Smooth muscle cell (in vitro differentiated cells): ENCODE data around the gene DDX1. TPM values are rescaled to one million over a fixed set of nuclear protein-coding genes. Genes with fewer than 3 reads are reported as not detected.

Experiments used
- DNase-seq: peaks from one replicate; lab custom pipeline; 2025; ENCODE audit not compliant: unreplicated experiment; lab: John Stamatoyannopoulos, UW
- H2AFZ ChIP-seq: fragments of 200-600 bp; sonication (generic); 2 replicates; pipeline ENCODE4 v1.6.0; 2016; ENCODE audit warnings: antibody characterized with exemption, low read depth, mild to moderate bottlenecking
- H3F3A ChIP-seq: fragments of 200-600 bp; sonication (generic); 2 replicates; pipeline ENCODE4 v1.6.0; 2017; ENCODE audit warnings: antibody characterized with exemption, low read depth
- H3K27ac ChIP-seq: fragments of 200-600 bp; sonication (generic); 2 replicates; pipeline ENCODE4 v1.5.1; 2016; ENCODE audit warnings: low read depth, mild to moderate bottlenecking
- H3K27me3 ChIP-seq: fragments of 200-600 bp; sonication (generic); 2 replicates; pipeline ENCODE4 v1.6.1; 2016; ENCODE audit warnings: low read depth, mild to moderate bottlenecking
- H3K36me3 ChIP-seq: fragments of 200-600 bp; sonication (generic); 2 replicates; pipeline ENCODE4 v1.5.1; 2016; ENCODE audit warnings: low read depth
- H3K4me1 ChIP-seq: fragments of 200-600 bp; sonication (generic); 2 replicates; pipeline ENCODE4 v1.5.1; 2016; ENCODE audit warnings: low read depth
- H3K4me2 ChIP-seq: fragments of 200-600 bp; sonication (generic); 2 replicates; pipeline ENCODE4 v1.6.0; 2016; ENCODE audit warnings: mild to moderate bottlenecking
- H3K4me3 ChIP-seq: fragments of 200-600 bp; sonication (generic); 2 replicates; pipeline ENCODE4 v1.5.1; 2016; ENCODE audit warnings: mild to moderate bottlenecking
- H3K79me2 ChIP-seq: fragments of 200-600 bp; sonication (generic); 2 replicates; pipeline ENCODE4 v1.6.0; 2016; ENCODE audit warnings: low read depth, mild to moderate bottlenecking
- H3K9ac ChIP-seq: fragments of 200-600 bp; sonication (generic); 2 replicates; pipeline ENCODE4 v1.6.0; 2016; ENCODE audit warnings: low read depth
- H3K9me3 ChIP-seq: fragments of 200-600 bp; sonication (generic); replicated peaks from 2 replicates; pipeline ENCODE4 v1.5.1; 2016; ENCODE audit warnings: low read depth
- H4K20me1 ChIP-seq: fragments of 200-600 bp; sonication (generic); 2 replicates; pipeline ENCODE4 v1.6.0; 2016; ENCODE audit warnings: low read depth
- WGBS: methylation state at CpG from one replicate; pipeline ENCODE4 v1.1.7; 2016; ENCODE audit warnings: low lambda C conversion rate; 5-methylcytosine and 5-hydroxymethylcytosine counted together
- polyA plus RNA-seq: library from polyadenylated mRNA; unstranded; fragments of >200 nt; fragmentation: Nextera tagmentation; extraction: Ambion mirVana; gene quantifications from 2 replicates; pipeline ENCODE4 v1.2.1, GENCODE V29; 2016
- total RNA-seq: library from RNA; depleted of rRNA; stranded (reverse); fragments of >200 nt; gene quantifications from 2 replicates; pipeline ENCODE4 v1.2.3, GENCODE V29; 2014
- TF ChIP-seq, protein P1 (sequence below): fragments of 200-600 bp; sonication (generic); IDR thresholded peaks from 2 replicates; pipeline ENCODE4 v1.5.1; 2017; ENCODE audit warnings: borderline replicate concordance, mild to moderate bottlenecking, antibody characterized with exemption; ENCODE audit not compliant: insufficient read depth, poor library complexity, severe bottlenecking

DDX1 gene
- total and polyA plus RNA-seq, 2 experiments from 2014 or later: 71.3 to 78.7 TPM

DNA sequence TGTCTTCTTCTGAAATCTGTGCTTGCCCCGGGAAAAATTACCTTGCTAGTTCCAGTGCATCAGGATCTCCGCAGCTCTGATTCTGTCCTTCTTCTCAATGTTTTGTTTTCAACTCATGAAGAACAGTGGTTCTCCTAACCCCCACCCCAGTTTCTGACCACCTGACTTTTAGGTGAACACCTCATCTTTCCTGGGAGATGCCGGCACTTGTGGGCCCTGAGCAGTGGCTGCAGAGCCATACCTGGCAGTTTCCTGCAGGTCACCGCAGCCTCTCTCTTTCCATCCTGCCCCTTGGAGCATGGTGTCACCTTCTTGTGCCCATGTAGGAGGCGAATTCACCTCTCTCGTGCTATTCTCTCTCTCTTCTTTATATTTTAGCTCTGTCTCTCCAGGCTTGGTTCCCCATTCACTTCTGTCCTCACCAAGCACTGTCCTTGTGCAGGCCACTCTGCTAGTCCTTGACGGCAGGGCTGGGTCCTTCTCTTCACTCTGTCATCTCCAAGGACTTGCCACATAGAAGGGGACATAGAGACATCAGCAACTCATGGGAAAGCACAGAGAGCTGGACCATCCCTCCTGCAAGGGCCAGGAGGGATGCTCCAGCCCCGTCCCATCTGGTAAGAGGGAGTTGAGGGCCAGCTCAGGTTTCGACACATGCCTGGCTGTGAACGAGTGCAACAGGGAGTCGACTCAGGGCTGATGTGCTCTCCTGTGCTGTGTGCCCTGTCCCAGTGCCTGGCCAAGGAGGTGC lies 59.1 kb downstream of the DDX1 start:
- TF ChIP-seq, protein P1, sequence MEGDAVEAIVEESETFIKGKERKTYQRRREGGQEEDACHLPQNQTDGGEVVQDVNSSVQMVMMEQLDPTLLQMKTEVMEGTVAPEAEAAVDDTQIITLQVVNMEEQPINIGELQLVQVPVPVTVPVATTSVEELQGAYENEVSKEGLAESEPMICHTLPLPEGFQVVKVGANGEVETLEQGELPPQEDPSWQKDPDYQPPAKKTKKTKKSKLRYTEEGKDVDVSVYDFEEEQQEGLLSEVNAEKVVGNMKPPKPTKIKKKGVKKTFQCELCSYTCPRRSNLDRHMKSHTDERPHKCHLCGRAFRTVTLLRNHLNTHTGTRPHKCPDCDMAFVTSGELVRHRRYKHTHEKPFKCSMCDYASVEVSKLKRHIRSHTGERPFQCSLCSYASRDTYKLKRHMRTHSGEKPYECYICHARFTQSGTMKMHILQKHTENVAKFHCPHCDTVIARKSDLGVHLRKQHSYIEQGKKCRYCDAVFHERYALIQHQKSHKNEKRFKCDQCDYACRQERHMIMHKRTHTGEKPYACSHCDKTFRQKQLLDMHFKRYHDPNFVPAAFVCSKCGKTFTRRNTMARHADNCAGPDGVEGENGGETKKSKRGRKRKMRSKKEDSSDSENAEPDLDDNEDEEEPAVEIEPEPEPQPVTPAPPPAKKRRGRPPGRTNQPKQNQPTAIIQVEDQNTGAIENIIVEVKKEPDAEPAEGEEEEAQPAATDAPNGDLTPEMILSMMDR: no peak
- Histone ChIP-seq H2AFZ (no peak overlapping the region), H3K4me3 (no peak overlapping the region), H3K79me2 (no peaks in the 10 kb centered on the region), H3K4me2 (no peak overlapping the region), H3K36me3 (no peaks in the 10 kb centered on the region), H3K9me3 (no peaks in the 10 kb centered on the region), H3F3A (no peaks in the 10 kb centered on the region), H3K4me1 (no peaks in the 10 kb centered on the region), H4K20me1 (no peaks in the 10 kb centered on the region), H3K9ac (no peak overlapping the region), H3K27me3 (peaks cover 18% of the 10 kb centered on the region), H3K27ac (no peak overlapping the region)
- no peak for DNase-seq
- 87% methylated on average over 11 of the region's 11 CpGs for WGBS

DNA sequence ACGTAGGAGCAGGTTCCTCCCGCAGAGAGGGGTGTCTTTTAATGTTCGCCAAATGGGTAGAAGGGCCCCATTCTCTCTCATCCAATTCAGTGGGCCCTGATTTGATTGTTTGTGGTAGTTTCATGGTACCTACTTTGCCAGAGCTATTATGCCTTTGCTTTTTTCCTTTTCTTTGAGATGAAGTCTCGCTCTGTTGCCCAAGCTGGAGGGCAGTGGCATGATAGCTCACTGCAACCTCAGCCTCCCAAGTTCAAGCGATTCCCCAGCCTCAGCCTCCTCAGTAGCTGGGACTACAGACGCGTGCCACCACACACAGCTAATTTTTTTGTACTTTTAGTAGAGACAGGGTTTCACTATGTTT lies 59.7 kb downstream of the DDX1 start:
- no peaks in the 10 kb centered on the region for H3K4me1 ChIP-seq
- no peak overlapping the region for H3K4me2 ChIP-seq
- H3K79me2 ChIP-seq: no peaks in the 10 kb centered on the region
- no peak overlapping the region for H3K4me3 ChIP-seq
- no peaks in the 10 kb centered on the region for H3K36me3 ChIP-seq
- no peaks in the 10 kb centered on the region for H3F3A ChIP-seq
- H3K9ac ChIP-seq: no peak overlapping the region
- TF ChIP-seq, protein P1: no peak
- peaks cover 18% of the 10 kb centered on the region for H3K27me3 ChIP-seq
- H4K20me1 ChIP-seq: no peaks in the 10 kb centered on the region
- H3K9me3 ChIP-seq: no peaks in the 10 kb centered on the region
- 96% methylated on average over 7 of the region's 7 CpGs for WGBS
- DNase-seq: no peak
- no peak overlapping the region for H2AFZ ChIP-seq
- H3K27ac ChIP-seq: no peak overlapping the region

GRCh38 chr2:15652252-15652651 lies 60.6 kb downstream of the DDX1 start:
- Histone ChIP-seq H3K9ac (no peak overlapping the region), H3K4me1 (no peaks in the 10 kb centered on the region), H3K4me3 (no peak overlapping the region), H3F3A (no peaks in the 10 kb centered on the region), H3K79me2 (no peaks in the 10 kb centered on the region), H3K4me2 (no peak overlapping the region), H3K27me3 (peaks cover 18% of the 10 kb centered on the region), H3K9me3 (no peaks in the 10 kb centered on the region), H3K27ac (no peak overlapping the region), H2AFZ (no peak overlapping the region), H4K20me1 (no peaks in the 10 kb centered on the region), H3K36me3 (no peaks in the 10 kb centered on the region)
- TF ChIP-seq, protein P1: no peak
- 91% methylated on average over 8 of the region's 8 CpGs for WGBS
- DNase-seq: no peak

DNA sequence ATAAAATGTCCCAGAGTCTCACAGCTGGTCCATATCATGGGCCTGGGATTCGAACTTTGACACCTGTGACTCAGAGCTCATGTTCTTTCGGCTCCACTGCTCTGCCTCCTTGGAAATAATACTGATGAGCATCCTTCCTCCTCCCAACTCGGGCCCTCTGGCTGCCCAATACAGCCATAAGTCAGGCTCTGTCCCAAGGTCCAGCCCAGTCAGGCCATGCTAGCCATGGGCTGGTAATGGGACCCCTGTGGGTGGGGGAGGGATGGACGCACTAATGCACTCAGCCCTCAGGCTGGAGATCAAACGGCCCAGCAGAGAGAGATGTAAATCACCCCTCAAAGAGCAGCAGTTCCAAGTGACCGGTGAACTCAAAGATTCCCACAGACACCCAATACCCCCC lies 61.1 kb downstream of the DDX1 start:
- no peaks in the 10 kb centered on the region for H3F3A ChIP-seq
- no peaks in the 10 kb centered on the region for H3K79me2 ChIP-seq
- no peaks in the 10 kb centered on the region for H3K4me1 ChIP-seq
- no peaks in the 10 kb centered on the region for H3K9me3 ChIP-seq
- H3K27me3 ChIP-seq: peaks cover 18% of the 10 kb centered on the region
- H4K20me1 ChIP-seq: no peaks in the 10 kb centered on the region
- no peaks in the 10 kb centered on the region for H3K36me3 ChIP-seq
- WGBS: 57% methylated on average over 6 of the region's 6 CpGs
- no peak for DNase-seq
- TF ChIP-seq, protein P1: no peak
- H3K9ac ChIP-seq: no peak overlapping the region
- H3K27ac ChIP-seq: no peak overlapping the region
- H3K4me3 ChIP-seq: no peak overlapping the region
- H3K4me2 ChIP-seq: no peak overlapping the region
- H2AFZ ChIP-seq: no peak overlapping the region
